ENCODE measurements around the gene CRTC2.

Gene CRTC2

DNA sequence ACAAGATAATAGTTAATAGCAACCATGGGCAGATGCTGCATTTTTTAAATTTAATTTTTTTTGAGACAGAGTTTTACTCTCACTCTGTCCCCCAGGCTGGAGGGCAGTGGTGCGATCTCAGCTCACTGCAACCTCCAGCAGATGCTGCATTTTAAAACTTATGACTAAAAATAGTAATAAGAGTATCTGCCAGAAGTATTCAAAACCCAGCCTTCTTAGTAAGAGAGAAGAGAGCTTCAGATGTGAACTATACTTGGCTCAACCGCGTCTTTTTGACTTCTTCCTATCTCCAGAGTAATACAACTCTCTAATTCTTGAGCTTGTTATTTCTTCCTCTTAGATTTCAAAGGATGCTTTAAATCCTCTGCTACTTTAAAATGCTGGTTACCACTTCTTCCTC lies 36.8 kb upstream of the CRTC2 start:
- no peak for DNase-seq (ENCODE audit: extremely low read depth, insufficient read length)
- Histone ChIP-seq H3K4me3 (replicated peaks; ENCODE audit: low read depth, low read length) (no peak overlapping the region), H3K27me3 (replicated peaks; ENCODE audit: control insufficient read depth, insufficient read depth, low read length) (no peaks in the 10 kb centered on the region), H3K36me3 (ENCODE audit: control insufficient read depth, insufficient read depth, low read length) (peaks cover 8% of the 10 kb centered on the region)
- no peak for TF ChIP-seq CTCF (IDR thresholded peaks at IDR 0.05; ENCODE audit: insufficient read depth, low read length, poor library complexity, severe bottlenecking)

DNA sequence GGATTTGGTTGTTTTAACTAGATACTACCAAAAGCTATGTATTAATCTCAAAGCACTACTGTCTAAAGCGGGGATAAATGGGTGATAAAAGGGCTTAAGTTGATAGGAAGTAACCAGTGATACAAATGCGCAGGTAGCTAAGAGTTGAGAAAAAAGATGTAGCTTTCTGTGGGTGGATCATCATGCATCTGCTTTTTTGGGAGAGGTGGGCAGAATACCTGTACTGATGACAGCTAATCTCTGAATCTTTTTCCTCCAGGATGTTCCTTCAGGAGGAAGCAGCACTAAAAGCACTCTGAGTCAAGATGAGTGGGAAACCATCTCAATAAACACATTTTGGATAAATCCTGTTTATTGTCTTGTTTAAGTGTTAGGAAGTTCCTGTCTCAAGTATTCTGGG lies 33.4 kb upstream of the CRTC2 start:
- H3K4me3 ChIP-seq (replicated peaks; ENCODE audit: low read depth, low read length), result peak overlapping the region; percentile 83
- no peak for DNase-seq (ENCODE audit: extremely low read depth, insufficient read length)
- H3K36me3 ChIP-seq (ENCODE audit: control insufficient read depth, insufficient read depth, low read length), result peaks cover 8% of the 10 kb centered on the region
- no peaks in the 10 kb centered on the region for H3K27me3 ChIP-seq (replicated peaks; ENCODE audit: control insufficient read depth, insufficient read depth, low read length)
- no peak for TF ChIP-seq CTCF (IDR thresholded peaks at IDR 0.05; ENCODE audit: insufficient read depth, low read length, poor library complexity, severe bottlenecking)

- Histone ChIP-seq H3K36me3 (ENCODE audit: control insufficient read depth, insufficient read depth, low read length) (peaks cover 8% of the 10 kb centered on the region), H3K27me3 (replicated peaks; ENCODE audit: control insufficient read depth, insufficient read depth, low read length) (no peaks in the 10 kb centered on the region), H3K4me3 (replicated peaks; ENCODE audit: low read depth, low read length) (peak overlapping the region; percentile 83)
- no peak for TF ChIP-seq CTCF (IDR thresholded peaks at IDR 0.05; ENCODE audit: insufficient read depth, low read length, poor library complexity, severe bottlenecking)
- no peak for DNase-seq (ENCODE audit: extremely low read depth, insufficient read length)
Observed at GRCh38 chr1:153991151-153991630, 32.8 kb upstream of the CRTC2 start.

DNA sequence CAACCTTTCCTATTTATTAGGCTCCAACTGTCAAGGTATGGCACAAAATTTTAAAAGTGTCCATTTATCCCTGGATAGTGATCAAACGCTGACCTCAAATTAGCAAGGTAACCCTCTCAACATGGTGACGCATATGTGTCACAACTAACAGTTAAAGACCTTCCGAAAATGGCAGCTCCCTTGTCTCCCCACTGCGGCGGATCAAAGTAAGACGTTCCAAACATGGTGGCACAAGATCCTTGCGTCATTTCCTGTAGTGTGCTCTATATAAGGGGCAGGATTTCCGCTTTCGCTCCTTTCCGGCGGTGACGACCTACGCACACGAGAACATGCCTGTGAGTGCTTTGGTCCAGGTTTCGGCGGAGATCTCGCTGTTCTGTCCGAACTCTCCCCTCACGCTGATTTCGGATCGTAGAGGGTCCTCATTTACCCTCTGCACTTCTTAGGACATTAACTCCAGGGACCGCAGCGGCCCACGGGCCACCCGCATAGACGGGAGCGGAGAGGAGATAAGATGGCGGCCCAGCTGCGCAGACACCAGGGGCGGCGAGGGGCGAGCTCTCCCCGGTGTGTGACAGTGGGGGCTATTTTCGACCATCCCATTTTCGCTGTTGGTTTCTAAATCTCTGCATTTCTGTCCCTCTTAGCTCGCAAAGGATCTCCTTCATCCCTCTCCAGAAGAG lies 32.2 kb upstream of the CRTC2 start, which contains the start of gene RPS27:
RPS27 (plus strand) TSS at position 295 of the 683 bp plus-strand sequence; CDS start at position 330, 35 bp downstream.
- Histone ChIP-seq H3K36me3 (ENCODE audit: control insufficient read depth, insufficient read depth, low read length) (peaks cover 8% of the 10 kb centered on the region), H3K27me3 (replicated peaks; ENCODE audit: control insufficient read depth, insufficient read depth, low read length) (no peaks in the 10 kb centered on the region), H3K4me3 (replicated peaks; ENCODE audit: low read depth, low read length) (peak within 1 kb of the TSS; percentile 83)
- peak; percentile 90 for DNase-seq (ENCODE audit: extremely low read depth, insufficient read length)
- no peak for TF ChIP-seq CTCF (IDR thresholded peaks at IDR 0.05; ENCODE audit: insufficient read depth, low read length, poor library complexity, severe bottlenecking)

DNA sequence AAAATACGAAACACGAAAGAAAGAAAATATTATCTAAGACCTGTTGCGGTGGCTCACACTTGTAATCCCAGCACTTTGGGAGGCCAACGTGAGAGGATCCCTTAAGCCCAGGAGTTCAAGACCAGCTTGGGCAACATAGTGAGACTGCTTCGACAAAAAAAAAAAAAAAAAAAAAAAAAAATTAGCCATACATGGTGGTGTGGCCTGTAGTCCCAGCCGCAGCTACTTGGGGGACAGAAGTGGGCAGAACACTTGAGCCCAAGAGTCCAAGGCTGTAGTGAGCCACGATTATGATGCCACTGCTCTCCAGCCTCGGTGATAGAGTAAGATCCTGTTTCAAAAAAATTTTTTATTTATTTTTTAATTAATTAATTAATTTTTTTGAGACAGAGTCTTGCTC lies 29.2 kb upstream of the CRTC2 start:
- no peak overlapping the region for H3K4me3 ChIP-seq (replicated peaks; ENCODE audit: low read depth, low read length)
- no peak for DNase-seq (ENCODE audit: extremely low read depth, insufficient read length)
- TF ChIP-seq CTCF (IDR thresholded peaks at IDR 0.05; ENCODE audit: insufficient read depth, low read length, poor library complexity, severe bottlenecking), result no peak
- peaks cover 2% of the 10 kb centered on the region; the same call in 1 of the 2 replicates for H3K36me3 ChIP-seq (ENCODE audit: control insufficient read depth, insufficient read depth, low read length)
- no peaks in the 10 kb centered on the region for H3K27me3 ChIP-seq (replicated peaks; ENCODE audit: control insufficient read depth, insufficient read depth, low read length)
